NCI-H2196 treated with DMSO at 0.1 percent for 48 hours (cell line): ENCODE data around the gene SEC24C.
"Not testable (repeated sequence)": the region's sequence is repeated elsewhere in the genome, so short reads cannot be mapped to it uniquely, and the experiment has no call there.

Experiments used
- DNase-seq: peaks from one replicate; lab custom pipeline; 2025; ENCODE audit not compliant: unreplicated experiment; lab: John Stamatoyannopoulos, UW

The SEC24C gene

GRCh38 chr10:73743905-73744663 is at the start of gene SEC24C:
TSS of gene SEC24C (plus strand) at chr10:73744372. CDS start at chr10:73746833, 2,461 bp downstream.
- peak; percentile 92 for DNase-seq

GRCh38 chr10:73695302-73695701 is 48.9 kb upstream of the SEC24C start:
- DNase-seq, result not testable (repeated sequence)

GRCh38 chr10:73697675-73698159 is 46.5 kb upstream of the SEC24C start, which contains the start of gene AGAP5:
TSS of gene AGAP5 (minus strand) at chr10:73698109. CDS start at chr10:73697755, 354 bp downstream.
- not testable (repeated sequence) for DNase-seq

- not testable (repeated sequence) for DNase-seq
Measured at GRCh38 chr10:73698819-73699218, 45.4 kb upstream of the SEC24C start.

- DNase-seq, result not testable (repeated sequence)
Measured at GRCh38 chr10:73703924-73704323, 40.2 kb upstream of the SEC24C start.

- not testable (repeated sequence) for DNase-seq
Measured at GRCh38 chr10:73705506-73706072, 38.6 kb upstream of the SEC24C start.

- DNase-seq, result not testable (repeated sequence)
Measured at GRCh38 chr10:73706488-73706887, 37.7 kb upstream of the SEC24C start.

- not testable (repeated sequence) for DNase-seq
Measured at GRCh38 chr10:73707628-73708027, 36.5 kb upstream of the SEC24C start.

GRCh38 chr10:73708122-73708521 is 36.0 kb upstream of the SEC24C start:
- DNase-seq, result not testable (repeated sequence)

- DNase-seq, result not testable (repeated sequence)
Measured at GRCh38 chr10:73711683-73712082, 32.5 kb upstream of the SEC24C start.

- not testable (repeated sequence) for DNase-seq
Measured at GRCh38 chr10:73713912-73714311, 30.3 kb upstream of the SEC24C start.

GRCh38 chr10:73714483-73714882 is 29.7 kb upstream of the SEC24C start:
- DNase-seq, result not testable (repeated sequence)

GRCh38 chr10:73715179-73716156 is 28.7 kb upstream of the SEC24C start:
- DNase-seq, result not testable (repeated sequence)

GRCh38 chr10:73716251-73716650 is 27.9 kb upstream of the SEC24C start:
- no peak for DNase-seq

GRCh38 chr10:73717556-73717955 is 26.6 kb upstream of the SEC24C start:
- no peak for DNase-seq

GRCh38 chr10:73720561-73720960 is 23.6 kb upstream of the SEC24C start:
- not testable (repeated sequence) for DNase-seq

- no peak for DNase-seq
Measured at GRCh38 chr10:73723516-73723915, 20.7 kb upstream of the SEC24C start.

- not testable (repeated sequence) for DNase-seq
Measured at GRCh38 chr10:73729781-73730152, 14.4 kb upstream of the SEC24C start.

GRCh38 chr10:73730153-73730906 is 13.8 kb upstream of the SEC24C start:
- peak; percentile 66 for DNase-seq
